ENCODE data around the gene GALNT6. TPM values are rescaled to one million over a fixed set of nuclear protein-coding genes. Genes with fewer than 3 reads are reported as not detected.
"Not testable (repeated sequence)": the region's sequence is repeated elsewhere in the genome, so short reads cannot be mapped to it uniquely, and the experiment has no call there.

GALNT6 gene
- total and polyA plus RNA-seq, 2 of the 13 experiments (the other 11 are each of a cell fraction or from before 2014, with no cell fraction given) = 1.0 to 1.1 TPM

DNA sequence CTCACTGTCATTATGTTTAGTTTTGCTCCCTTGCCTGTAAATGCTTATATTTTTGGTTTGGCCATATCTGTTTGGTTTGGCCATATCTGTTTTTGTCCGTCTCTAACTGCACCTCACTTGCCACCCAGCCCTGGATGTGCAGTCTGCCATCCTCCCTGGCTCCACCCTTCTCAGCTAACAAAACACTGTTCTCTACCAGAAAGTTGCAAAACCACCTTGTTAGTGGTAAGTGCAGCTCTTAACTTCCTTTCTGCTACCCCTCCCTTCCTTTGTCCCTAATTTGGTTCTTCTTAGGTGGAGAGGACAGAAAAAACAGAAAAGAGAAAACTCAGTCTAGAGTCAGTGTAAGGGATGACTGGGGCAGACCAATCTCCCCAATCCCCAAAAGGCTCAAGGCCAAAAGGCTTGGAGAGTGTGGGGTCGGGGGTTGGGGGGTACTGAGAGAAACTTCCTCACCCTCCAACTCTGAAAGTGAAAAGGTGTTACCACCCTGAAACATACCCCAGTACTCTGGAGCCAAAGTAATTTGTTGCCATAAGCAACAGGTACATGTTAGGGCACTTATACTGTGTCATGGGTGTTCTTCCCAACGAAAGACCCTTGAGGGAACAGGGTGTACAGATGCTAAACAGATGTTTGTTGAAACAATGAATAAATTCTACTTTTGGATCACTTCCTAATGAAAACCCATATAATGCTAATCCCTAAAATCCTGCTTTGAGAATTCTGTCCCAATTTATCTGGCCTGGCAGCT is 72.2 kb downstream of the GALNT6 start (continued):
- TF ChIP-seq, protein P1, sequence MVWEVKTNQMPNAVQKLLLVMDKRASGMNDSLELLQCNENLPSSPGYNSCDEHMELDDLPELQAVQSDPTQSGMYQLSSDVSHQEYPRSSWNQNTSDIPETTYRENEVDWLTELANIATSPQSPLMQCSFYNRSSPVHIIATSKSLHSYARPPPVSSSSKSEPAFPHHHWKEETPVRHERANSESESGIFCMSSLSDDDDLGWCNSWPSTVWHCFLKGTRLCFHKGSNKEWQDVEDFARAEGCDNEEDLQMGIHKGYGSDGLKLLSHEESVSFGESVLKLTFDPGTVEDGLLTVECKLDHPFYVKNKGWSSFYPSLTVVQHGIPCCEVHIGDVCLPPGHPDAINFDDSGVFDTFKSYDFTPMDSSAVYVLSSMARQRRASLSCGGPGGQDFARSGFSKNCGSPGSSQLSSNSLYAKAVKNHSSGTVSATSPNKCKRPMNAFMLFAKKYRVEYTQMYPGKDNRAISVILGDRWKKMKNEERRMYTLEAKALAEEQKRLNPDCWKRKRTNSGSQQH (CRISPR knock-in tag; IDR thresholded peaks at IDR 0.05; ENCODE audit: low read depth) = no peak
- TF ChIP-seq SOX13 (IDR thresholded peaks at IDR 0.05) (no peak), SOX13 (CRISPR knock-in tag; conservative IDR thresholded peaks at IDR 0.05 in 1 of 2, IDR thresholded peaks at IDR 0.05 in 1 of 2) (no peak), RNF2 (conservative IDR thresholded peaks at IDR 0.05; ENCODE audit: low read depth) (no peak)
- TF ChIP-seq, protein P2, sequence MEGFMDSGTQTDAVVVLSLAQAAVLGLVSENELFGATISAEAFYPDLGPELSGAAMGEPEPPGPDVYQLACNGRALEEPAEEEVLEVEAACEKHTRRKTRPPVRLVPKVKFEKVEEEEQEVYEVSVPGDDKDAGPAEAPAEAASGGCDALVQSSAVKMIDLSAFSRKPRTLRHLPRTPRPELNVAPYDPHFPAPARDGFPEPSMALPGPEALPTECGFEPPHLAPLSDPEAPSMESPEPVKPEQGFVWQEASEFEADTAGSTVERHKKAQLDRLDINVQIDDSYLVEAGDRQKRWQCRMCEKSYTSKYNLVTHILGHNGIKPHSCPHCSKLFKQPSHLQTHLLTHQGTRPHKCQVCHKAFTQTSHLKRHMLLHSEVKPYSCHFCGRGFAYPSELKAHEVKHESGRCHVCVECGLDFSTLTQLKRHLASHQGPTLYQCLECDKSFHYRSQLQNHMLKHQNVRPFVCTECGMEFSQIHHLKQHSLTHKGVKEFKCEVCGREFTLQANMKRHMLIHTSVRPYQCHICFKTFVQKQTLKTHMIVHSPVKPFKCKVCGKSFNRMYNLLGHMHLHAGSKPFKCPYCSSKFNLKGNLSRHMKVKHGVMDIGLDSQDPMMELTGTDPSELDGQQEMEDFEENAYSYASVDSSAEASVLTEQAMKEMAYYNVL (CRISPR knock-in tag; IDR thresholded peaks at IDR 0.05; ENCODE audit: borderline replicate concordance) = no peak

DNA sequence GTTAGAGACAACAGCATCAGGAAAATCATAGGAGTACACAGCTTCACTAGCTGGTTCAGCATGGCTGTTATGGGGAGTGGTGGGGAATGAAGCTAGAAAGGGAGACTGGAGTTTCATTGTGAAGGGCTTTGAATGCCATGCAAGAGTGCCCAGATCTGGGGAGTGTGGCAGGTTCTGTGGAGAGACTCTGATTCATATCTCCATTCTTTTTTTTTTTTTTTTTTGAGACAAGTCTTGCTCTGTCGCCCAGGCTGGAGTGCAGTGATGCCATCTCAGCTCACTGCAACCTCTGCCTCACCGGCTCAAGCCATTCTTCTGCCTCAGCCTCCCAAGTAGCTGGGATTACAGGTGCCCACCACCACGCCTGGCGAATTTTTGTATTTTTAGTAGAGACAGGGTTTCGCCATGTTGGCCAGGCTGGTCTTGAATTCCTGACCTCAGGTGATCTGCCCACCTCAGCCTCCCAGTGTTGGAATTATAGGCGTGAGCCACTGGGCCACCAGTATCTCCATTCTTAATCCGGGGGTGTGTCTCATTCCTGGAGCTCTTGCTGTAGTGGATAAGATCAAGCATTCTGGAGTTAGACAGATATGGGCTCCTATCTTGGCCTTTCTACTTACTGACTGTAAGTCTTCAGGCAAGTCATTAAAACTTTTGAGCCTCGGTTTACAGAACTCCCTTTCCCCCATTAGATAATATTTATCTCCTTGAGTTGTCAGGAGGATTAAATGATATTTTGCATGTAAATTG is 73.0 kb downstream of the GALNT6 start:
- H2AFZ ChIP-seq (ENCODE audit: low read length); H3K4me1 ChIP-seq (ENCODE audit: insufficient read depth, low read length); H3K9ac ChIP-seq (ENCODE audit: insufficient read depth, low read depth, low read length); intact Hi-C loops (cut with micrococcal nuclease; ENCODE audit: unreplicated experiment); H3K9me3 ChIP-seq (ENCODE audit: low read length); CTCF ChIA-PET (ENCODE audit: low intra/inter-chr PET ratio, low total read pairs); ATAC-seq; H3K27me3 ChIP-seq (ENCODE audit: control insufficient read depth in 1 of 2, insufficient read depth in 2 of 2, low read length in 2 of 2); H3K79me2 ChIP-seq (ENCODE audit: insufficient read depth, low read length); in situ Hi-C loops (cut with HindIII; ENCODE audit: extremely low pct_ligation_motif_present, low pct_unique_long_range_greater_than_20kb); H3K36me3 ChIP-seq (replicated peaks in 1 of 2; ENCODE audit: control insufficient read depth in 1 of 2, insufficient read depth in 2 of 2, low read length in 2 of 2); DNase-seq (ENCODE audit: low spot score); FAIRE-seq; BruUV-seq (replicated peaks); H3K27ac ChIP-seq (ENCODE audit: extremely low read length, insufficient read depth, low read length); H3K4me3 ChIP-seq (replicated peaks in 1 of 3; ENCODE audit: insufficient read depth in 1 of 3, low read depth in 2 of 3, low read length in 3 of 3); H4K20me1 ChIP-seq (ENCODE audit: insufficient read depth, low read length); POLR2A ChIA-PET; H3K4me2 ChIP-seq (ENCODE audit: low read depth, low read length): not testable (repeated sequence)
- 61% methylated on average over 8 of the region's 8 CpGs for WGBS (ENCODE audit: low lambda C conversion rate)

Data from HepG2 (cell line).